AG10803 (cell line): ENCODE data around the gene IL21R.

Experiments
- DNase-seq: peaks from one replicate; pipeline ENCODE4 v3.0.0; 2010; ENCODE audit warnings: low read depth
- H3K4me3 ChIP-seq: 2 replicates; pipeline ENCODE4 v1.5.1; 2011; ENCODE audit warnings: mild to moderate bottlenecking, low read length, control low read depth
- CTCF ChIP-seq: conservative IDR thresholded peaks from 2 replicates; pipeline ENCODE4 v1.5.1; 2011; ENCODE audit warnings: mild to moderate bottlenecking, low read length, control low read depth, inconsistent platforms

Gene IL21R

DNA sequence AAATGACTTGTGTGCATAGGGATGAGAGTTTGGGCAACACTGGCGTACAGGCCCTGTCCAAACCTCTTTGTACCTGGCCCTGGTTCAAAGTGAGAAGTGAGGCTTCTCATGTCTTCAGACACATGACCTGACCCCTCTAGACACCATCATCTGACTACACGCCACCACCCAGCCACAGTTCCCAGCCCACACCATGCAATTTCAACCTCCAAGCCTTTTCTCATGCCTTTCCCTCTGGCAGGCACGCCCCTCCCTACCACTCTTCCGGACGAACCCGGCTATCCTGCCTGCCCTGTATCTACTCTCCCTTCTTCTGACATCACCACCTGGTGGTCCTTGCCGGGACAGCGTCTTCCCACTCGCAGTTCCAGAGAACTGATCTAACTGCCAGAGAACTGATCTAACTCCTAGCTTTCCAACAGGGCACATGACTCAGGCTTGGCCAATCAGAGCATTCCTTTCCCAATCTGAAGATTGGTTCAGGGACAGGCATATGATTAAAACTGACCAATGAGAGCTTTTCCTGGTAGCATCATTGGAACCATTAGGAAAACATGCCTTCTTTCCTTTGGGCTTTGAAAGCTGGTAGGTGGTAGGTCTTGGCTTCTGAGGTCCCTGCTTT lies 27.1 kb upstream of the IL21R start:
- peak; percentile 55 for TF ChIP-seq CTCF
- DNase-seq: peak; percentile 68
- no peak overlapping the region for H3K4me3 ChIP-seq

DNA sequence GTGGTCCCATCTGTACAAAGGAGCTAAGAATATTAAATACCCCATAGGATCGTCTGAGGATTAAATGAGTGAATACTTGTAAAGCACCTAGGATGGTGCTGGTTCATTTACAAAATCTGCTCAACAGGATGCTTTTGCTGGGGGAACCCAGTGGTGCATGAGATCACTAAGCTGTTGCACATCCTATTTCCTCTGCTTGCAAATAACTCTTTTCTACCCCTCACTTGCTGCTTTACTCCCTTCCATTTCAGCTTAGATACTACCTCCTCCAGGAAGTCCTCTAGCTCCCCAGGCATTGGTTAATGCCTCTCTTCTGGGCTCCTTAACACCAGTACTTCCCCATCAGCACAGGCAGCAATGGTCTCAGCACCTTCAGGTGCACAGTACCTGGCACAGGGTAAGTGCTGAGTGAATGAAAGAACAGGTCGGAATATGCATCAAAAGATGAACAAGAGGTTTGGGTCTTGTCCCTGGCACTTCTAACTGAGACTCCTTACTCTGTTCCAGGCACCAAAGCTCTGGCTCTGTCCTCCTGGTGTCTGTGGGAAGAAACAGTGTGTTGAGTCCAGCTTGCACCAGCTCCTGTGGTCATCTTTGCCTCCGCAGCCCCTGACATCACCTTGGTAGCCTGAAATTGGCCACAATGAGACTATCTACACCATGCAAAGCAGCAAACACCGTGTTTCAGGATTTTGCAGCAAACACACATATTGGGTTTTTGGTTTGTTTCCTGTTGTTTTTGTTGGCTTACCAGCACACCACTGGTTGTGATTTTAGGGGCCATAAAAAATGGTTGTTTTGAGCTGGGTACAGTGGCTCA lies 24.1 kb upstream of the IL21R start:
- no peak for DNase-seq
- no peak for TF ChIP-seq CTCF
- no peak overlapping the region for H3K4me3 ChIP-seq

DNA sequence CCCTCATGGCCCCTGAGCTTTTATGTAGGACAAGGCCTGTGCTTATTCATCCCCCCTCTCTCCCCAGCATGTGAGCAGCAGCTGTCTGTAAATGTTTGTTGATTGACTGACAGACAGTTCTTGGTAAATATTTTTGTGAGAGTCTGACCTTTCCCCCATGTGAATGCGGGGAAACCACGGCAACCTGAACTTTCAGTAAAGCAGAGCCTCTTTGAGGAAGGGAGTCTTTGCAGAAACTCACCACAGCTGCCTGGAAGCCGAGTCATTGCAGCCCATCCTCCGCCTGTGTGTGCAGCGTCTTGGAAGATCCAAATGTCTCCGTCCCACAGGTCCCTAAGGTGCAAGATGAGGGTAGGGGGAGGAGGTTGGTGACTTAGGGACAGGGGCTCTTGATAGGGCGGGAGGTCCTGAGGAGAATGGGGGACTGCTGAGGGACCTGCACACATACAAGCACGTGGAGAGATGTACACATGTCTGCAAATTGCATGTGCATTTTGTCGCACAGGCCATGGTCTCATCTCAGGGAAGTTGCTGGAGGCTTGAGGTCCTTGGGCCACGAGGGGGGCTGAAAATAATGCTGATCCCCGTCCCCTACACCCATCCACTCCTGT lies 23.0 kb upstream of the IL21R start:
- DNase-seq: no peak
- no peak overlapping the region for H3K4me3 ChIP-seq
- no peak for TF ChIP-seq CTCF

DNA sequence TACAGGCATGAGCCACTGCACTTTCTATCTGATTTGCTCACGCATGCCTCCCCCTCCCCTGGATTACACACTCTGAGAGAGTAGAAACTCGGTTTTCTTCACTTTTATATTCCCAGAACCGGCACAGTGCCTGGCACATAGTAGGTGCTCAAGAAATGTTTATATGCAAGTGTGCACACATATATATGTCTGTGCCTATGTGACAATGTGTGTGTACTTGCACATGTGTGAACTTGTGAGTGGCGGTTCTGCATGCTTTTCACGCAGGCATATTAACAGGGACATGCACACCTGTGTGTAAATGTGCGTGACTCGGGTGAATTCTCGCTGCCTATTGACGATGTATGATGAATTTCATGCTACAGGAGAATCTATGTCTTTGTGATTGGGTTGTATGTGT lies 22.1 kb upstream of the IL21R start:
- DNase-seq: no peak
- TF ChIP-seq CTCF: no peak
- H3K4me3 ChIP-seq: no peak overlapping the region

- H3K4me3 ChIP-seq: no peak overlapping the region
- TF ChIP-seq CTCF: no peak
- no peak for DNase-seq
These were observed 20.7 kb upstream of the IL21R start for GRCh38 chr16:27381236-27381635.

- H3K4me3 ChIP-seq: no peak overlapping the region
- DNase-seq: no peak
- TF ChIP-seq CTCF: no peak
These were observed 19.8 kb upstream of the IL21R start for GRCh38 chr16:27381974-27382855.
